ENCODE results near the gene MYD88. TPM values are rescaled to one million over a fixed set of nuclear protein-coding genes. Genes with fewer than 3 reads are reported as not detected.

Gene MYD88
- total RNA-seq, 2 experiments from 2014 or later: 16.3 to 29.4 TPM

DNA sequence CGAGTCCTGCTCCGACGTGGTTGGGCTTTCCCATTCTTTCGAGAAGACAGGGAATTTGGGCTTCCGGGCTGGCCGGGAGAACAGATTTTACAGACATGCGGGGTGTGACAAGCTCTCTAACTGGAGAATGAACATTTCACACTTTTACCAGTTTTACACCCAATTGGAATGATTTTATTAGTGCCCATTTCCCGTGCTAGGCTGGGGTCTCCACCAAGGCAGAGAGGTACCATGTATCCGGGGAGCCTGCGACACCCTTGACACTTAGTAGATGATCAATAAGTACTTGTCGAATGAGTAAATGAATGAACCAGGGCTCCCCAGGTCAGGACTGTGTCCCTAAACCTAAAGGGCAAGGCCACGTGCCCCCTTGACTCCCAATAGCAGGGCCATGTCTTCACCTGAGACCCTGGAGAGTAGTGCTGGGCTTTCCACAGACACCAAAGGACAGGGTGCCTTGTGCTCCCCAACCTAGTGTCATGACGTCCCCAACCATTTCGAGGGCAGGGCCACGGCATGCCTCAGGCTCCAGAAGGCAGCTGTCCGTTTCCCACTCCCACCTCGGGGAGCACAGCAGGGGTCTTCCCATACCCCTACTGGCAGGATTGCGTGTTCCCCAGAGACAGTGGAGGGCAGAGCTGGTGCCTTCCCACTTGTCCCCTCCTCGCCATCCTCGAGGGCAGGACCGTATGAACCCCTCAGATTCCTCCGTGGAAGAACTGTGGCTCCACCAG lies 679 bp upstream of the MYD88 start:
- Histone ChIP-seq H3K9me3 (ENCODE audit: low read length) (no peaks in the 10 kb centered on the region), H4K20me1 (ENCODE audit: insufficient read depth, low read length) (no peaks in the 10 kb centered on the region; the same call in 1 of the 2 replicates), H3K27ac (ENCODE audit: low read depth, low read length, poor library complexity, severe bottlenecking) (peak overlapping the region; percentile 29), H3K4me1 (ENCODE audit: insufficient read depth, low read length, poor library complexity, severe bottlenecking) (peaks cover 29% of the 10 kb centered on the region), H3K79me2 (ENCODE audit: insufficient read depth, low read depth, low read length) (peaks cover 14% of the 10 kb centered on the region; the same call in 1 of the 2 replicates), H3K9me2 (ENCODE audit: insufficient read depth, low read length) (no peaks in the 10 kb centered on the region), H3K36me3 (ENCODE audit: insufficient read depth, low read length) (peaks cover 36% of the 10 kb centered on the region), H3K4me2 (ENCODE audit: low read length) (peak overlapping the region; percentile 86), H2AFZ (ENCODE audit: low read length) (peak overlapping the region; percentile 90), H3K4me3 (ENCODE audit: low read depth, low read length, poor library complexity, severe bottlenecking) (peak overlapping the region; percentile 95)
- CTCF ChIA-PET (ENCODE audit: unreplicated experiment): interaction anchor here (0.6 kb wide), 1 partner anchor 27 kb away, joined by 6 read pairs; no protein-coding TSS in a partner anchor
- POLR2A ChIA-PET: interaction anchor here (0.8 to 4.8 kb wide), 7 partner anchors 17 to 237 kb away, joined by 3 to 42 read pairs (median 3); partner anchors contain the start of gene OXSR1
- BruUV-seq (replicated peaks): TSS peak; percentile 75
- DNase-seq (ENCODE audit: low spot score): peak; percentile 41
- intact Hi-C loops (cut with micrococcal nuclease; ENCODE audit: unreplicated experiment): loop anchor here (1.0 kb wide), 1 partner anchor 28 kb away; the partner anchor contains the start of gene OXSR1
- no peak for TF ChIP-seq EZH2phosphoT487 (IDR thresholded peaks at IDR 0.05; ENCODE audit: borderline replicate concordance, low read depth, low read length)
- TF ChIP-seq, protein P1, sequence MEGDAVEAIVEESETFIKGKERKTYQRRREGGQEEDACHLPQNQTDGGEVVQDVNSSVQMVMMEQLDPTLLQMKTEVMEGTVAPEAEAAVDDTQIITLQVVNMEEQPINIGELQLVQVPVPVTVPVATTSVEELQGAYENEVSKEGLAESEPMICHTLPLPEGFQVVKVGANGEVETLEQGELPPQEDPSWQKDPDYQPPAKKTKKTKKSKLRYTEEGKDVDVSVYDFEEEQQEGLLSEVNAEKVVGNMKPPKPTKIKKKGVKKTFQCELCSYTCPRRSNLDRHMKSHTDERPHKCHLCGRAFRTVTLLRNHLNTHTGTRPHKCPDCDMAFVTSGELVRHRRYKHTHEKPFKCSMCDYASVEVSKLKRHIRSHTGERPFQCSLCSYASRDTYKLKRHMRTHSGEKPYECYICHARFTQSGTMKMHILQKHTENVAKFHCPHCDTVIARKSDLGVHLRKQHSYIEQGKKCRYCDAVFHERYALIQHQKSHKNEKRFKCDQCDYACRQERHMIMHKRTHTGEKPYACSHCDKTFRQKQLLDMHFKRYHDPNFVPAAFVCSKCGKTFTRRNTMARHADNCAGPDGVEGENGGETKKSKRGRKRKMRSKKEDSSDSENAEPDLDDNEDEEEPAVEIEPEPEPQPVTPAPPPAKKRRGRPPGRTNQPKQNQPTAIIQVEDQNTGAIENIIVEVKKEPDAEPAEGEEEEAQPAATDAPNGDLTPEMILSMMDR (conservative IDR thresholded peaks at IDR 0.05; ENCODE audit: low read length): peak; percentile 27

DNA sequence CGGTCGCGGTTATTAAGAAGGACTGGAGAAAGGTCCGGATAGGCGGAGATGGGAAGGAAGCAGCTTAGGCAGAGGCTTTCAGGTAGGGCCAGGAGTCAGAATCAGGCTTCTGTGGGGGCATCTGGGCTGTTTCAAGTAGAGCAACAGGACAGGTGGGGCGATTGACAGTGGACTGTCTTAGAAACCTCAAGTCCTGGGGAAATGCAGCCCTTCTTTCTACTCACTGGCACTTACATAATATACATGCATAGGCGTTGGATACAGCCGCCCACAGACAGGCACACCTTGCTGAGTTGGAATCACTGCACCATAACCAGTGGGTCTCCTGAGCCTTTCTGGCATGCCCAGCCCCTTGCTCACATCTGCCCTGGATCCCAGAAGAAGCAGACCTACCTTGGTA lies 730 bp downstream of the MYD88 start:
- Histone ChIP-seq H2AFZ (ENCODE audit: low read length) (peak overlapping the region; percentile 90), H3K4me2 (ENCODE audit: low read length) (peak overlapping the region; percentile 86), H3K9me3 (ENCODE audit: low read length) (no peaks in the 10 kb centered on the region), H4K20me1 (ENCODE audit: insufficient read depth, low read length) (no peaks in the 10 kb centered on the region; the same call in 1 of the 2 replicates), H3K36me3 (ENCODE audit: insufficient read depth, low read length) (peaks cover 23% of the 10 kb centered on the region), H3K27ac (ENCODE audit: low read depth, low read length, poor library complexity, severe bottlenecking) (peak overlapping the region; percentile 29), H3K9me2 (ENCODE audit: insufficient read depth, low read length) (no peaks in the 10 kb centered on the region), H3K4me1 (ENCODE audit: insufficient read depth, low read length, poor library complexity, severe bottlenecking) (peaks cover 29% of the 10 kb centered on the region), H3K79me2 (ENCODE audit: insufficient read depth, low read depth, low read length) (peaks cover 14% of the 10 kb centered on the region; the same call in 1 of the 2 replicates), H3K4me3 (ENCODE audit: low read depth, low read length, poor library complexity, severe bottlenecking) (peak overlapping the region; percentile 95)
- TF ChIP-seq, protein P1 (conservative IDR thresholded peaks at IDR 0.05; ENCODE audit: low read length): no peak
- no peak for TF ChIP-seq EZH2phosphoT487 (IDR thresholded peaks at IDR 0.05; ENCODE audit: borderline replicate concordance, low read depth, low read length)
- DNase-seq (ENCODE audit: low spot score): no peak
- CTCF ChIA-PET (ENCODE audit: unreplicated experiment): no interaction called here
- POLR2A ChIA-PET: interaction anchor here (0.7 to 4.8 kb wide), 2 partner anchors 26 to 314 kb away, joined by 3 to 42 read pairs; partner anchors contain the start of gene OXSR1
- intact Hi-C loops (cut with micrococcal nuclease; ENCODE audit: unreplicated experiment): no loop called here
- BruUV-seq (replicated peaks): no TSS peak
